ENCODE measurements around the gene RGS9.

DNA sequence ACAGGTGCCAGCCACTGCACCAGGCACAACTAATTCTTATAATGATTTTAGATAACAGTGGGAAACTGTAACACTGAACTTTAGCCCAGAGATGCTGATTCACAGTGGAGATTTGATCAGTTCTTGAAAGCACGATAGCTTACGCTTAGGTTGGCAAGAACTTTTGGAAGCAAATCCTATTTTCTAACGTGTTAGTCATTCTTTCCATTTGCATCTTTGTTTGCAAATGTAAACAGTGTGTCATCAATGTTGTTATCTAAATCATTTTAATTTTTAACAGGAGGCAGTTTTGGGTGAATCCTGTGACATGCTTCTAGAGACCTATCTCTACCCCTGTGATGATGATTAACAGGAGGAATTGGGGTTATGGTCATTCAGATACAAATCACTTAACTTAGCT lies 44.9 kb upstream of the RGS9 start:
- TF ChIP-seq, protein P1, sequence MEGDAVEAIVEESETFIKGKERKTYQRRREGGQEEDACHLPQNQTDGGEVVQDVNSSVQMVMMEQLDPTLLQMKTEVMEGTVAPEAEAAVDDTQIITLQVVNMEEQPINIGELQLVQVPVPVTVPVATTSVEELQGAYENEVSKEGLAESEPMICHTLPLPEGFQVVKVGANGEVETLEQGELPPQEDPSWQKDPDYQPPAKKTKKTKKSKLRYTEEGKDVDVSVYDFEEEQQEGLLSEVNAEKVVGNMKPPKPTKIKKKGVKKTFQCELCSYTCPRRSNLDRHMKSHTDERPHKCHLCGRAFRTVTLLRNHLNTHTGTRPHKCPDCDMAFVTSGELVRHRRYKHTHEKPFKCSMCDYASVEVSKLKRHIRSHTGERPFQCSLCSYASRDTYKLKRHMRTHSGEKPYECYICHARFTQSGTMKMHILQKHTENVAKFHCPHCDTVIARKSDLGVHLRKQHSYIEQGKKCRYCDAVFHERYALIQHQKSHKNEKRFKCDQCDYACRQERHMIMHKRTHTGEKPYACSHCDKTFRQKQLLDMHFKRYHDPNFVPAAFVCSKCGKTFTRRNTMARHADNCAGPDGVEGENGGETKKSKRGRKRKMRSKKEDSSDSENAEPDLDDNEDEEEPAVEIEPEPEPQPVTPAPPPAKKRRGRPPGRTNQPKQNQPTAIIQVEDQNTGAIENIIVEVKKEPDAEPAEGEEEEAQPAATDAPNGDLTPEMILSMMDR (IDR thresholded peaks at IDR 0.05), result no peak
- no peak for TF ChIP-seq POLR2A (IDR thresholded peaks at IDR 0.05)

All from body of pancreas (tissue), 4 donors.